ENCODE data around the gene NACA2.

Gene NACA2

DNA sequence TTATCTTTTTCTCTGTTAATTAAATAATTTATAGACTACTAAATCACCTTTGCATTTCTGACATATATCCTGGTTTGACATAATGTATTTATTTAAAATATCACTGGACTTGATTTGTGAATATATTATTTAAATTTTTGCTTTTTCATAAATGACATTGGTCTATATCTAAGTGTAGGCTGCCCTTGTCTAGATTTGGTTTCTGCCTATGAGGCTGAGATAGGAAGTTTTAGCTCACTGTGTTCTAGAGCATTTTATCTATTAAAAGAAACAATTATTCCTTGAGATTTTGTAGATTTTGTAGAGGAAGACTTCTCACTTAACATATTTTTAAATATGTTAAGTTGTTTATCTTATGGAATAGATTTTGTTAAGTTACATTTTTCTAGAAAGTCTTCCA, 43.9 kb downstream of the NACA2 start:
- CTCF ChIA-PET, result no interaction called here
- POLR2A ChIA-PET (ENCODE audit: low non-redundant PET), result no interaction called here

GRCh38 chr17:61545335-61545938, 45.6 kb downstream of the NACA2 start:
- DNase-seq (ENCODE audit: low spot score), result no peak
- no peak for TF ChIP-seq CTCF (conservative IDR thresholded peaks at IDR 0.05; ENCODE audit: low read depth)
- H3K27ac ChIP-seq, result no peak overlapping the region
- ChIA-PET POLR2A (ENCODE audit: low non-redundant PET) (no interaction called here), CTCF (interaction anchor here (1.5 kb wide), 1 partner anchor 128 kb away, joined by 3 read pairs; no protein-coding TSS in a partner anchor)

More for the DNA sequence above, 43.9 kb downstream of the NACA2 start:
- no peak for DNase-seq (ENCODE audit: low spot score)
- H3K27ac ChIP-seq, result no peak overlapping the region
- TF ChIP-seq CTCF (conservative IDR thresholded peaks at IDR 0.05; ENCODE audit: low read depth), result no peak

GRCh38 chr17:61543786-61544415, 47.1 kb downstream of the NACA2 start:
- DNase-seq (ENCODE audit: low spot score), result no peak
- ChIA-PET POLR2A (ENCODE audit: low non-redundant PET) (no interaction called here), CTCF (interaction anchor here (0.8 kb wide), 1 partner anchor 132 kb away, joined by 3 read pairs; no protein-coding TSS in a partner anchor)
- TF ChIP-seq CTCF (conservative IDR thresholded peaks at IDR 0.05; ENCODE audit: low read depth), result no peak
- H3K27ac ChIP-seq, result no peak overlapping the region

- TF ChIP-seq CTCF (conservative IDR thresholded peaks at IDR 0.05; ENCODE audit: low read depth), result no peak
- no peak overlapping the region for H3K27ac ChIP-seq
- DNase-seq (ENCODE audit: low spot score), result no peak
- POLR2A ChIA-PET (ENCODE audit: low non-redundant PET), result no interaction called here
- CTCF ChIA-PET, result no interaction called here
Measured at GRCh38 chr17:61542027-61542426, 49.0 kb downstream of the NACA2 start.

DNA sequence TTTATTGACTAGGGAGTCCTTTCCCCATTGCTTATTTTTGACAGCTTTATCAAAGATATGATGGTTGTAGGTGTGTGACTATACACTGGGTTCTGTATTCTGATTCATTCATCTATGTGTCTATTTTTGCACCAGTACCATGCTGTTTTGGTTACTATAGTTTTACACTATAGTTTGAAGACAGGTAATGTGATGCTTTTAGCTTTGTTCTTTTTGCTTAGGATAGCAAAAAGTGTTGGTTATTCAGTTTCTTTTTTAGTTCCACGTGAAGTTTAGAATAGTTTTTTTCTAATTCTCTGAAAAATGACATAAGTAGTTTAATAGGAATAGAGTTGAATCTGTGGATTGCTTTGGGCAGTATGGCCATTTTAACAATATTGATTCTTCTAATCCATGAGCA, 50.1 kb downstream of the NACA2 start:
- ChIA-PET CTCF (interaction anchor here (0.7 kb wide), 1 partner anchor 102 kb away, joined by 3 read pairs; no protein-coding TSS in a partner anchor), POLR2A (ENCODE audit: low non-redundant PET) (no interaction called here)
- DNase-seq (ENCODE audit: low spot score), result no peak
- H3K27ac ChIP-seq, result no peak overlapping the region
- no peak for TF ChIP-seq CTCF (conservative IDR thresholded peaks at IDR 0.05; ENCODE audit: low read depth)

All from RWPE1 (cell line).